ENCODE measurements around the gene ICAM5. TPM values are rescaled to one million over a fixed set of nuclear protein-coding genes. Genes with fewer than 3 reads are reported as not detected.
A peak's percentile ranks its signal among the peaks of the same experiment; 100 is the strongest.

The ICAM5 gene
- total RNA-seq, 1 experiment from 2014 or later = 1.6 TPM

DNA sequence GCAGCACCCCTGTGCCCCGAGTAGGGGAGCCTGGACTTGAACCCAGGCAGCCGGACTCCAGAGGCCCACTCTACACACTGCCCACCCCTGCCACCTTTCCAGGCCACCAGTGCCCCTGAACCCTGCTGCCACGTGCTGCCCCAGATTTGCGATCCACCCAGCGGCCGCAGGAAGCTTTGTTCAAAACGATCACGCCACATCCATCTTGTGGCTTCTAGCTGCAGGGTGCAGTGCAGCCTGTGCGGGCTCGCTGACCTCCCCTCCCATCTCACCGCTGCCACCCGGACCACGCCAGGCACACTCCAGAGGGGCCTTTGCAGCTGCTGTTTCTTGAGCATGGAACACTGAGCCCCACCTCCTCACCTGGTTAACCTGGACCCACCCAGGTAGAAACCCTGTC lies 39.8 kb downstream of the ICAM5 start:
- Mint-ChIP-seq H3K27ac (peak overlapping the region in 1 of 3 experiments; percentile 44; a peak in 1 of 7 replicates), H3K4me1 (peaks cover 12 to 16% of the 10 kb centered on the region in 2 experiments), H3K4me3 (no peak overlapping the region), H3K36me3 (ENCODE audit: insufficient read depth in 1 of 3, low read depth in 3 of 3) (peaks cover 15 to 64% (median 49%) of the 10 kb centered on the region in 3 experiments; a peak in 6 of 7 replicates), H3K27me3 (ENCODE audit: low read depth) (no peaks in the 10 kb centered on the region; the same call in 1 of the 2 replicates), H3K9me3 (no peaks in the 10 kb centered on the region; a peak in 1 of 5 replicates)
- no peak overlapping the region for H4K91ac ChIP-seq (ENCODE audit: insufficient read length, low read depth, low read length)
- no peak overlapping the region for H3T11ph ChIP-seq (ENCODE audit: low read length)
- H3K9ac ChIP-seq (ENCODE audit: extremely low read depth, insufficient read length, low read length) = no peak overlapping the region
- no peak overlapping the region for H3K4ac ChIP-seq (ENCODE audit: low read depth, low read length)
- no peak overlapping the region for H3K56ac ChIP-seq (ENCODE audit: insufficient read length, low read depth, low read length)
- TF ChIP-seq, protein P1, sequence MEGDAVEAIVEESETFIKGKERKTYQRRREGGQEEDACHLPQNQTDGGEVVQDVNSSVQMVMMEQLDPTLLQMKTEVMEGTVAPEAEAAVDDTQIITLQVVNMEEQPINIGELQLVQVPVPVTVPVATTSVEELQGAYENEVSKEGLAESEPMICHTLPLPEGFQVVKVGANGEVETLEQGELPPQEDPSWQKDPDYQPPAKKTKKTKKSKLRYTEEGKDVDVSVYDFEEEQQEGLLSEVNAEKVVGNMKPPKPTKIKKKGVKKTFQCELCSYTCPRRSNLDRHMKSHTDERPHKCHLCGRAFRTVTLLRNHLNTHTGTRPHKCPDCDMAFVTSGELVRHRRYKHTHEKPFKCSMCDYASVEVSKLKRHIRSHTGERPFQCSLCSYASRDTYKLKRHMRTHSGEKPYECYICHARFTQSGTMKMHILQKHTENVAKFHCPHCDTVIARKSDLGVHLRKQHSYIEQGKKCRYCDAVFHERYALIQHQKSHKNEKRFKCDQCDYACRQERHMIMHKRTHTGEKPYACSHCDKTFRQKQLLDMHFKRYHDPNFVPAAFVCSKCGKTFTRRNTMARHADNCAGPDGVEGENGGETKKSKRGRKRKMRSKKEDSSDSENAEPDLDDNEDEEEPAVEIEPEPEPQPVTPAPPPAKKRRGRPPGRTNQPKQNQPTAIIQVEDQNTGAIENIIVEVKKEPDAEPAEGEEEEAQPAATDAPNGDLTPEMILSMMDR (conservative IDR thresholded peaks at IDR 0.05) = no peak
- H2AK5ac ChIP-seq (ENCODE audit: insufficient read length, low read length) = no peak overlapping the region
- DNase-seq = no peak
- H3K4me2 ChIP-seq (ENCODE audit: insufficient read depth, insufficient read length, low read length) = no peak overlapping the region
- H2BK15ac ChIP-seq (ENCODE audit: low read depth, low read length) = no peak overlapping the region
- no peak overlapping the region for H3K18ac ChIP-seq (ENCODE audit: insufficient read length, low read depth, low read length)
- no peak overlapping the region for H3K14ac ChIP-seq (ENCODE audit: insufficient read depth, low read length)
- H3K23me2 ChIP-seq (ENCODE audit: insufficient read length, low read depth, low read length, poor library complexity, severe bottlenecking) = peaks cover 18% of the 10 kb centered on the region
- H3K23ac ChIP-seq (ENCODE audit: insufficient read length, low read depth, low read length) = no peak overlapping the region
- no peaks in the 10 kb centered on the region for H4K20me1 ChIP-seq (ENCODE audit: control insufficient read depth, insufficient read depth, insufficient read length)
- no peak overlapping the region for H3K27ac ChIP-seq (ENCODE audit: insufficient read length, low read depth, low read length)
- WGBS (ENCODE audit: extremely low coverage, insufficient read length, low lambda C conversion rate) = no CpG with 5 or more reads among the region's 13 CpGs
- peaks cover 4% of the 10 kb centered on the region for H3K79me1 ChIP-seq (ENCODE audit: insufficient read depth, low read depth, low read length, poor library complexity, severe bottlenecking)
- no peak overlapping the region for H2AFZ ChIP-seq (ENCODE audit: low read length)
- peaks cover 8% of the 10 kb centered on the region; the same call in 1 of the 2 replicates for H3K79me2 ChIP-seq (ENCODE audit: insufficient read depth, low read length)
- H3K27me3 ChIP-seq (ENCODE audit: insufficient read depth, low read length) = no peaks in the 10 kb centered on the region; the same call in 1 of the 2 replicates
- H3K9me3 ChIP-seq (ENCODE audit: control insufficient read depth, low read depth, low read length) = no peaks in the 10 kb centered on the region
- no peaks in the 10 kb centered on the region for H3K4me1 ChIP-seq (ENCODE audit: insufficient read depth, low read length)
- no peak overlapping the region for H4K5ac ChIP-seq (ENCODE audit: insufficient read length, low read depth, low read length)
- no peak overlapping the region for H2BK20ac ChIP-seq (ENCODE audit: low read depth, low read length, poor library complexity, severe bottlenecking)
- H2BK12ac ChIP-seq (ENCODE audit: insufficient read length, low read depth, low read length) = no peak overlapping the region
- H4K8ac ChIP-seq (replicated peaks; ENCODE audit: insufficient read length, low read depth, low read length) = no peak overlapping the region
- H2BK120ac ChIP-seq (ENCODE audit: low read depth, low read length, poor library complexity, severe bottlenecking) = no peak overlapping the region
- no peak overlapping the region for H2BK5ac ChIP-seq (ENCODE audit: insufficient read length, low read length)
